Mammary epithelial cell (primary cell): ENCODE data around the gene TNNI3K.
"Not testable (repeated sequence)": the region's sequence is repeated elsewhere in the genome, so short reads cannot be mapped to it uniquely, and the experiment has no call there.

Source experiments
- EZH2 ChIP-seq: IDR thresholded peaks from 2 replicates; pipeline ENCODE4 v1.6.1; 2012; ENCODE audit warnings: low read length, inconsistent platforms, borderline replicate concordance
- TF ChIP-seq, protein P1 (sequence below), 2 donors: IDR thresholded peaks in 1 of 2; conservative IDR thresholded peaks in 1 of 2; 2 replicates each; pipeline ENCODE4 v1.5.1; 2011 to 2012; ENCODE audit warnings: inconsistent platforms in 2 of 2, low read length in 2 of 2, mild to moderate bottlenecking in 2 of 2, control low read depth in 1 of 2, low read depth in 1 of 2; ENCODE audit not compliant: insufficient read depth in 1 of 2; ENCODE audit errors: extremely low read depth in 1 of 2

DNA sequence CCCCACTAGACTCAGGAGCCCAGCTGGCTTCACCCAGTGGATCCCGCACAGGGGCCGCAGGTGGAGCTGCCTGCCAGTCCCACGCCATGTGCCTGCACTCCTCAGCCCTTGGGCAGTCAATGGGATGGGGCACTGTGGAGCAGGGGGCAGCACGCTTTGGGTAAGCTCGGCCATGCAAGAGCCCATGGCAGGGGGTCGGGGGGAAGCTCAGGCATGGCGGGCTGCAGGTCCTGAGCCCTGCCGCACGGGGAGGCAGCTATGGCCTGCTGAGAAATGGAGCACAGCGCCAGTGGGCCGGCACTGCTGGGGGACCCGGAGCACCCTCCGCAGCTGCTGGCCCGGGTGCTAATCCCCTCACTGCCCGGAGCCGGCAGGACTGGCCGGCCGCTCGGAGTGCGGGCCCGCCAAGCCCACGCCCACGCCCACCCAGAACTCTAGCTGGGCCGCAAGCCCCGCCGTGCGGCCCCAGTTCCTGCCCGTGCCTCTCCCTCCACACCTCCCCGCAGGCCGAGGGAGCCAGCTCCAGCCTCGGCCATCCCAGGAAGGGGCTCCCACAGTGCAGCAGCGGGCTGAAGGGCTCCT lies 18.1 kb downstream of the TNNI3K start:
- TF ChIP-seq, protein P1, sequence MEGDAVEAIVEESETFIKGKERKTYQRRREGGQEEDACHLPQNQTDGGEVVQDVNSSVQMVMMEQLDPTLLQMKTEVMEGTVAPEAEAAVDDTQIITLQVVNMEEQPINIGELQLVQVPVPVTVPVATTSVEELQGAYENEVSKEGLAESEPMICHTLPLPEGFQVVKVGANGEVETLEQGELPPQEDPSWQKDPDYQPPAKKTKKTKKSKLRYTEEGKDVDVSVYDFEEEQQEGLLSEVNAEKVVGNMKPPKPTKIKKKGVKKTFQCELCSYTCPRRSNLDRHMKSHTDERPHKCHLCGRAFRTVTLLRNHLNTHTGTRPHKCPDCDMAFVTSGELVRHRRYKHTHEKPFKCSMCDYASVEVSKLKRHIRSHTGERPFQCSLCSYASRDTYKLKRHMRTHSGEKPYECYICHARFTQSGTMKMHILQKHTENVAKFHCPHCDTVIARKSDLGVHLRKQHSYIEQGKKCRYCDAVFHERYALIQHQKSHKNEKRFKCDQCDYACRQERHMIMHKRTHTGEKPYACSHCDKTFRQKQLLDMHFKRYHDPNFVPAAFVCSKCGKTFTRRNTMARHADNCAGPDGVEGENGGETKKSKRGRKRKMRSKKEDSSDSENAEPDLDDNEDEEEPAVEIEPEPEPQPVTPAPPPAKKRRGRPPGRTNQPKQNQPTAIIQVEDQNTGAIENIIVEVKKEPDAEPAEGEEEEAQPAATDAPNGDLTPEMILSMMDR (conservative IDR thresholded peaks at IDR 0.05 in 1 of 2, IDR thresholded peaks at IDR 0.05 in 1 of 2; ENCODE audit: extremely low read depth in 1 of 2, insufficient read depth in 1 of 2, low read depth in 1 of 2, low read length in 2 of 2) = not testable (repeated sequence)
- not testable (repeated sequence) for TF ChIP-seq EZH2
